Measurements from ENCODE around the gene FOXA3.

Gene FOXA3

GRCh38 chr19:45823182-45823581 is 40.9 kb upstream of the FOXA3 start:
- in situ Hi-C loops (cut with HindIII; ENCODE audit: low sequenced_read_pairs): no loop called here
- TF ChIP-seq CTCF (IDR thresholded peaks at IDR 0.05; ENCODE audit: low read depth, low read length): no peak
- no peak overlapping the region for H3K4me3 ChIP-seq (ENCODE audit: low read depth, low read length)
- no peak for DNase-seq (ENCODE audit: low read depth, low spot score)

- in situ Hi-C loops (cut with HindIII; ENCODE audit: low sequenced_read_pairs): no loop called here
- H3K4me3 ChIP-seq (ENCODE audit: low read depth, low read length): no peak overlapping the region
- DNase-seq (ENCODE audit: low read depth, low spot score): no peak
- TF ChIP-seq CTCF (IDR thresholded peaks at IDR 0.05; ENCODE audit: low read depth, low read length): no peak
Observed at GRCh38 chr19:45824041-45824471, 40.1 kb upstream of the FOXA3 start.

- in situ Hi-C loops (cut with HindIII; ENCODE audit: low sequenced_read_pairs): no loop called here
- DNase-seq (ENCODE audit: low read depth, low spot score): no peak
- no peak for TF ChIP-seq CTCF (IDR thresholded peaks at IDR 0.05; ENCODE audit: low read depth, low read length)
- H3K4me3 ChIP-seq (ENCODE audit: low read depth, low read length): no peak overlapping the region
Observed at GRCh38 chr19:45824531-45825262, 39.4 kb upstream of the FOXA3 start.

- in situ Hi-C loops (cut with HindIII; ENCODE audit: low sequenced_read_pairs): no loop called here
- DNase-seq (ENCODE audit: low read depth, low spot score): no peak
- no peak for TF ChIP-seq CTCF (IDR thresholded peaks at IDR 0.05; ENCODE audit: low read depth, low read length)
- H3K4me3 ChIP-seq (ENCODE audit: low read depth, low read length): no peak overlapping the region
Observed at GRCh38 chr19:45825263-45825605, 38.9 kb upstream of the FOXA3 start.

- no peak for TF ChIP-seq CTCF (IDR thresholded peaks at IDR 0.05; ENCODE audit: low read depth, low read length)
- DNase-seq (ENCODE audit: low read depth, low spot score): no peak
- H3K4me3 ChIP-seq (ENCODE audit: low read depth, low read length): no peak overlapping the region
- in situ Hi-C loops (cut with HindIII; ENCODE audit: low sequenced_read_pairs): no loop called here
Observed at GRCh38 chr19:45825917-45826893, 37.9 kb upstream of the FOXA3 start.

- in situ Hi-C loops (cut with HindIII; ENCODE audit: low sequenced_read_pairs): no loop called here
- H3K4me3 ChIP-seq (ENCODE audit: low read depth, low read length): no peak overlapping the region
- no peak for DNase-seq (ENCODE audit: low read depth, low spot score)
- TF ChIP-seq CTCF (IDR thresholded peaks at IDR 0.05; ENCODE audit: low read depth, low read length): no peak
Observed at GRCh38 chr19:45826934-45827333, 37.2 kb upstream of the FOXA3 start.
